Hematopoietic multipotent progenitor cell treated with erythropoietin and hydrocortisone succinate and interleukin-3 and kit ligand, for 4 days (in vitro differentiated cells): ENCODE measurements around the gene PUM2.

Experiments used
- DNase-seq: peaks from one replicate; pipeline ENCODE4 v3.0.0-alpha.2; 2015

PUM2 gene

DNA sequence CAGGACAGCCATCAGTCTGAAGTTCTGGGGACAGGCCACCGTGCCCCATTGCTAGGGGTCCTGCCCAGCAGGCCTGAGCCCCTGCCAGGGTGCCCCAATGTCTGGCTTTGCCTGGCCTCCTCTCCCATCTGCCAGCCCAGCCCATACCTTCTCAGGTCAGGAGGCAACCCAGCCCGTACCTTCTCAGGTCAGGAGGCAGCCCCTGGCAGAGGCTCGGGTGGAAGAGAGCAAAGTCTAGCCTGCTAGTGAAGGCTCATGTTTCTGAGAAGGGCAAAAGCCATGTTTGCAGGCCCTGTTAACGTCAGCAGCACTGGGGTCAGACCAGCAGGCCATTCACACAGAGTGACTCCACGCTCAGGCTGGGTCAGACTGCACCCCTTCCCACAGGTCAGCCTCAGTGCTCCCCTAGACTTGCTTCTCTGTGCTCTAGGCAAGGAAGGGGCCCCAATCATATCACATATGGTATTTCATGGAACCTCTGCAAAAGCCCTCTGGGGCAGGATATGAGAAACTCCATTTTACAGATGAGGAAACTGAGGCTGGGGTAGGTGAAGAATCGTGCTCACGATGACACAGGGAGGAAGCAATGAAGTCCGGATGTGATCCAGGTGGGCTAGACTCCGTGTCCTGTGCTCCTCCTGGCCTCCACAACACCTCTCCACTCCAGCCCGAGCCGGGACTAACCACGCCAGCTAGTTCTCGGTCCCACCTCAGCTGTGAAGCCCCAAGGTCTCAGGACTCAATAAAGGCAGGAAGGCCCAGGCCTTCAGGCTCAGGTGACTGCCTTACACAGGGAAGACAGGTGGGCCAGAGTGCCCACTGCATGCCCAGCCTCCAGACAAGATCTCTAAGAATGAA is 135.2 kb downstream of the PUM2 start:
- no peak for DNase-seq

DNA sequence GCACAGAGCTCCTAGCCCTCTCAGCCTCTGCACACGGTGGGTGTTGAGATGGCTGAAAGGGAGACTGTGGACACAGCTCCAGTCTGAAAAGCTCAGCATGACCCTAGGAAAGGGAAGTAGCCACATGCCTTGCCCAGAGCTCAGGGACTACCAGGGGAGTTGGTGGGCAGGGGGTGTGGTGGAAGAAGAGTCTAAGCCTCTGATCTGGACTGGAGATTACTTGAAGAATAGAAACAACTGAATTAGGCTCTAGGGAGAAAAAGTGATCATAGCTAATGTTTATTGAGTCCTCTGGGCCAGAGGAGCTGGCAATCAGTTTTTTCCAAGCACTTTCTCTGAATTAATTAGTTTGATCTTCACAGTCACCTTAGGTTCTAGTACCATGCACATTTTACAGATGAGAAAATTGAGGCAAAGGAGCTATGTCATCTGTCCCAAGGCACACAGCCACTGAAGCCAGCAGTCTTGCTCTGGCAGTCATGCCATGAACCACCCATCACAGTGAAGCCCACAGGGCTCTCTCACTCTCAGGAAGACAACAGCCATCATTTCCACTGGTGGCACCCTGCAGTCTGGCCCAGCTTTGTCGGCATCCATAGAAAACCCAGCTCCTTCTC is 136.0 kb downstream of the PUM2 start:
- DNase-seq: peak; percentile 25

DNA sequence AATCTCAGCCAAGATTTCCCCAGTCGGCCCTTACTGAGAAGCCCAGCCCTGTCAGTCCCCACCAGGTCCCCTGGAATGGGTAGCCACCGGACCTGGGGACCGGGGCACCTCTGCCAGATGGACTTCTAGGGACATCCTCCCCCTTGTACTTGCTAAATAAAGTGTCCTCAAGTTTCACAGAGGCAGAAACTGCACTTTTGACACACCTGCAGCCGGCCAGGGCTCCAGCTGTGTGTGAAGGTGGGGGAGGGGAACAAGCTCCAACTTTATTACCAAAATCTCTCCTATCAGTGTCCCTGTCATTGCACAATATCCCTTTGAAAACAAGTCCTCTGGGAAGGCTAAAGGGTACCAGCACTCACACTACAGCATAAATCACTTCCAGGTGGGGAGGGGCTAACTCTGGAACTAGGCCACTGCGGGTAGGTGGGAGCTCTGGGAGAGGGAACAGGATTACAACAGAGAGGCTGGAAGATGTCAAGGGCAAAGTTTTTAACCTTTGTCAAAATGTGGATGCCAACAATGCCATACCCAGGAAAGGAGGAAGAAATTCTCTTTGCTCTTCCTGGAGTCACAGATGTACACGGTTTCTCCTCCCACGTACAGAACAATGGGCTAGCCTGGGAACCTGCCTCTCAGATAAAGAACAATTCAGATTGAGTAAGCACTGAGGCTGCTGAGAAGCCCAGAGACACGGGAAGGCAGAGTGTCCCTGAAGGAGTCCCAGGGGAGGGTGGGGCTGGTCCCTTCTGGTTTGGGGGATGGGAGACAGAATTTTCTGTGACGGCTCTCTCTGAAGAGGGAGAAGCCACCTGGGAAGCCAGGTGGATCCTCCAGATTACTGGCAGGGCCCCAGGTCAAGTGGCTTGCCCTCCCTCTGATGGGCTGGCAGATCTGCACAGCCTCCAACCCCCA is 136.7 kb downstream of the PUM2 start:
- DNase-seq: no peak

DNA sequence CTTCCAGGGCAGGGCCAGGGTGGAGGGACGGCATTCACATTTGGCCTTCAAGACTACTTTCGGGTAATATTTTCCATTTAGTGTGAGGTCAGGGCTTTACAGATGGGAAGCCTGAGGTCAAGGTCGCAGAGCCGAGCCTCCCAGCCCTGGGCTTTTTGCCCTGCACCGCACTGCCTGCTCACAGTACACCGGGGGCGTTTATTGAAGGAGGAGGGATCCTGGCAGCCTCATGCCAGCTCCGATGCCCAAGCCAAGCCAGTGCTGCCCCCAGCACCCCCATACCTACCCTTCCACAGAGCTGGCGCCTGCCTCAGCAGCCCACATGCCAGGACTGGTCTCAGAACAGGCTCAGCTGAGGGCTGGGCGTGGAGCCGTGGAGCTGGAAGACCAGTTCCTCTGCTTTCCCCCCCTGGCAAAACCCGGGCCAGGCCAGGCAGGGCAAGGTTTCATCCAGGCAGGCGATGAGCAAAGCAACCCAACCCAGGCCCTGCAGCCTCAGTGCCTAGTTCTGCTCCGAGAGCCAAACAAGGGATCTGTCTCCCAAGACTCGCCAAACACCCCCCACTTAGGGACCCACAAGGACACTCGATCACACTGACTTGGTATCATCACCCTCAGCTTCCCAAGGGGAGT is 137.7 kb downstream of the PUM2 start:
- DNase-seq: no peak

DNA sequence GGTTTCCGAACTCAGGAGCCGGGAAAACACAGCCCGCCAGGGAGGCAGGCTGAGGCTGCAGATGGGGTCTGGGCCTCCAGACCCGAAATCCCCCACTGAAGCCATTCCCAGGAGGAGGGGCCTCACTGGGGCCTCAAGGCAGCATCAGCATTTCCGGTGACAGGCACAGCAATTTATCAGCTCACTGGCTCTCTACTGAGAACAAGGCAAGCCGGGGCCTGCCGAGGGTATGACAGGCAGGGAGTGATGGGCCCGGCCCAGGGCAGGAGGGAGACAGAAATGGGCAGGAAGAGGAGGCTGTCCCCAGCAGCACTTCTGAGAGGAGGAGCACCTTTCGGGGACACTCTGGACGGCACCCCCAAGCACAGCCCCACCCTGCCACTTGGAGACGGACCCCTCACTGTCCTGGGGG is 138.2 kb downstream of the PUM2 start:
- peak; percentile 23 for DNase-seq

DNA sequence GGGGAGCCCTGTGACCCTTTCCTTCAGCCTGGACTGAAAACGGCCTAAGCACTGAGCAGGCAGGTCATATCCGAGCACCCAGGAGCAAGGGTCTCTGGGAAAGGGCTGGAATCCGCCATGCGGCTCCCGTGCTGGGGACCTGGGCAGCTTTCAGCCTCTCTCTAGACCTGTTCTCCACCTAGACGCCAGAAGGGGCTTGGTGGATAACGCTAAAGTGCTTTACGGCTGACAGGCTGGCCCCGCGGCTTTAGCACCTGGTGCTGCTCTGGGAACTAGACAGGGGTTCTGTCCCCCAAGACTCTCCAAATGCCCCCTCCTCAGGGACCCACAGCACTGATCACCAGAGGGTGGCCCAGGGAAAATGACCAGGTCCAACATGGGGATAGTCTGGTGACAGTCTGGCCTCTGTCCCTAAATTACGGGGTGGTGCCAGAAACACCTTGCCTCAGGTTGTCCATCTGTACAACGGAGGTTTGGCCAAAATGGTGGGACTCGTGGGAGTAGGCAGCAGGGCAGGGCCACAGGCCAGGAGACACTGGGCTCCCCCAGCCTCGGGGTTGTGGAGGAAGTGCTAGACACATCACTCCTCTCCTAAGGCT is 138.7 kb downstream of the PUM2 start:
- no peak for DNase-seq

DNA sequence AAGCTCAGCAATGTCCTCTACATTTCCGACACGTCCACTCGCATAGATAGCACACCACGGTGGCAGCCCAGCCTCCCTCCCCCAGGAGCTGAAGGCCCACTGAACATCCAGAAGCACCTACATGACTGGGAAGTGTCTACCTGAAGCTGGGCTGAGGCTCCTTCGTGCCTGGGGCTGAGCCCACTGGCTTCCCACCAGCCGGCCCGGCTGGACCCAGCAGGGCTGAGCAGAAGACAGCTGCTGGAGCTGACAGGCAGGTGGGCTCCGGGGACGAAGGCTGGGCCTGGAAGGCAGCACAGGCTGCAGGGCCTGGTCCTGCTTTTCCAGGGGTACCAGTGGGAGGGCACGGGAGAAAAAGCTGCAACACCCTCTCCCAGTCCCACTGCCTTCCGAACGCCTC is 139.2 kb downstream of the PUM2 start:
- DNase-seq: no peak

DNA sequence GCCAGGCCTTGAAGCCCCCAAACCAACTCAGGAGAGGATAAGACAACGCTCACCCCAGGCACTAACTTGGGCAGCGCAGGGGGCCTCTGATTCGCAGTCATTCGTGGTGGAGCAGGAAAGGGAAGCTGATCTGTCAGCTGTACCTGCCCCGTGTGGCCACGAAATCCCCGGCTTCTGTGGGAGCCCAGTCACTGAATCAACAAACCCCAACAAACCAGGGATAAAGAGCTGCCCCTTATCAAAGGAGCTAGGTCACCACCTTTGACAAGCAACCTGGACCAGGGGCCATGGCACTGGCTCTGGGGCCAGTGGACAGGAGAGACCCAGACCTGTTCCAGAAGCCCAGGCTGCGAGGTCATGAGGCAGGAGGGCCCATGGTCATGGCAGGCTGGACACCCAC is 140.2 kb downstream of the PUM2 start:
- DNase-seq: no peak

DNA sequence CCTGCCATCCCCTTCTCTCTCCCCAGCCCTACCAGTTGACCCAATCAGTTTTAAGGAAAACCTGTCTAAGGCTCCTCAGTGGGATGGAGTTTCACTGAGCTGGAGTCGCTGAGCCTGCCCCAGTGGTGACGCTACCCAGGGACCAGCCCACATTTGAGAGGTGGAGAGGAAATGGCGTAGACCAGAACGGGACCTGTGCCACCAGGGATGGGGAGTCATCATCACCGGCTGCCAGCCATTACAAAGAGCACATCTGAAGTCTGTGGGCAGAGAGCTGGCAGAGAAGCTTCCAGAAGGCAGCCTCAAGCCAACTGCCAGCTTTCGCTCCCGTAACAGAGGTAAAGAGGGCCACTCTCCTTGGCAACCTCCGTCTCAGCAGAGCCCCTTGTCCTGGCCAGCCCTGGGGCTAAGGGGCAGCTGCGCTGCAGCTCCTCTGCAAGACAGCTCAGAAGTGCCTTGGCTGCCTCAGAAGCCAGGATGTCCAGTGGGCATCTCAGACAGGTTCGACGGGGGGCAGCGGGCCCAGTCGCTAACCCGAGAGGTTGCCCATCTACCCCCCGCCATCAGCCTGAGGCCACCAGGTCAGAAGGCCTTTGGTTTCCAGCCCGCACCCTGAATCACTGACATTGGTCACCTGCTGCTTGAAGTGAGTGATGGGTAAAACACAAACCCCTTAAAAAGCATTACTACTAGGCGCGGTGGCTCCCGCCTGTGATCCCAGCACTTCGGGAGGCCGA is 141.1 kb downstream of the PUM2 start:
- DNase-seq: no peak

DNA sequence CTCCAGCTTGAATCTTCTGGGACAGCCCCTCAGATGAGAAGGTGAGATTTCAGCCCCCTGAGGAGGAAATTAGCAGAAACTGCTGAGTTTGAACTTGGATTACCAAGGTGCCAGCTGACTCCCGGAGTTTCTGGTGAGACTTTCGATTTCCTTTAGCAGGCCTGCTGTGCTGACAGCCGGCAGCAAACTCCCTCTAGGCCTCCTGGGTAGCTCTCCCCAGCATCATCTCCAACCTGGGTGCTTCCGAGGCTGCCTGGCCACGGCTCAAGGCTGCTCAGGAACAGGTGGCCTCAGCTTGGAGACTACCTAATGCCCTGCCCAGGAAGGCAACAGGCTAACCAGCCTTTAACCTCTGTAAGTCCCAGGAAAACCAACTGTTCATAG is 142.2 kb downstream of the PUM2 start:
- no peak for DNase-seq

DNA sequence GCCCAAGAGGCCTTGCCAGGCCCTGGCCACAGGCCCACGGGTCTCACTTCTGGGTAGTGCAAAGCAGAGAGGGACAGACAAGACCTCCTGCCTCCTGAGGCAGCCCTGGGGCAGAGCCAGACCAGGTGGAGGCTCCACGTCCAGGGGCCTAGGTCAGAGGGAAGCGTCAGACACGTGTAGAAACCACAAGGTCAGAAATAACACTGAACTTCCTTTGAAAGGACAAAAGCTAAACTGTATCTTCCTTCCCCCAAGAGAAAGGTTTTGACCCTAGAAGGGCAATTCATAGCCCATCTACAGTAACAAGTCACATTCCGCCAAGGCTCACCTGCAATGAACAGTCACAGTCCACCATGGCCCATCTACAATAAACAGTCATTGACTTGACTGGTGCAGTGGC is 143.6 kb downstream of the PUM2 start:
- no peak for DNase-seq

DNA sequence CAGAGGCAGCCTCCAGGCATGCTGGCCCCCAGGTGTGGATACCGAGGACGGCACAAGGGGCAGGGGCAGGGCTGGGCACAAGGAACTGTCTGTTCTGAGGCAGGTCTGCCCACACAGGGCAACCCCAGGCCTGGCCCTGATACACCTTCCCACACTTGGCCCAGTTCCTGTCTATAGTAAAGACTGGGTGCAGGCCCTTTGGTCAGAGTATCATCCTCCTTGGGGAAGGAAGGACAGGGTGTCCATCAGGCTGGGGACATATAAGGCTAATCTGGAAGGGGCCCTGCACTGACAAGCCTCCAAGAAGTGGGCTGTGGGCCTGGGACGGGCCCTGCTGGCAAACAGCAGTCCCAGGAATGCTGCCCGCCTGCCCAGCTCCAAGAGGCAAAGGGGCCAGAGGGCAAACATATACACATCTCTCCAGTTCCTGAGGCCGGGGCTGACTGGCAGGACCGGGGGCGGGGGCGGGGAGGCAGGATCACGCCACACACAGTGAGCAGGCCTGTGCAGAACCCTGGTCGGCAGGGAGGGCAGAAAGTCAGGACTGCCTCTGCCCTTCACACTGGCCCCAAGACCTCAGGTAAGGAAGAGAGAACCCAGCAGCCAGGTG is 144.6 kb downstream of the PUM2 start:
- DNase-seq: no peak

DNA sequence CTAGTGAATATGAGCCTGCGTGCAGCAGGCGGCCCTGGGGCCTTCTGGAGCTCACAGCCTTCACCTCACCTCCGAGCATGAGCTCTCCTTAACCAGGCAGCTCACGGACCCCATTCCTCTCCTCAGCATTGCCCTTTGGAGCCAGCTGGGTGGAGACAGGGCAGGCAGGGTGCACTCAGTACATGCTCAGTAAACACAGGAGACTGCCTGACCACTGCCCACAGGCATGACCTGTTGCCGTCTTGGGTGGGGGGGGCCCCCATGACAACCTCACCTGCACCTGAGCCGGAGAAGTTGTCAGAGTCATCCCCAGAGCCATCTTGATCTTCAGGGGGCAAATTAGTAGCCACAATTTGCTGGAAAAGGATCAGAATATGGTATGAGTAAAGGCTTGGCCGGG is 145.6 kb downstream of the PUM2 start:
- no peak for DNase-seq

DNA sequence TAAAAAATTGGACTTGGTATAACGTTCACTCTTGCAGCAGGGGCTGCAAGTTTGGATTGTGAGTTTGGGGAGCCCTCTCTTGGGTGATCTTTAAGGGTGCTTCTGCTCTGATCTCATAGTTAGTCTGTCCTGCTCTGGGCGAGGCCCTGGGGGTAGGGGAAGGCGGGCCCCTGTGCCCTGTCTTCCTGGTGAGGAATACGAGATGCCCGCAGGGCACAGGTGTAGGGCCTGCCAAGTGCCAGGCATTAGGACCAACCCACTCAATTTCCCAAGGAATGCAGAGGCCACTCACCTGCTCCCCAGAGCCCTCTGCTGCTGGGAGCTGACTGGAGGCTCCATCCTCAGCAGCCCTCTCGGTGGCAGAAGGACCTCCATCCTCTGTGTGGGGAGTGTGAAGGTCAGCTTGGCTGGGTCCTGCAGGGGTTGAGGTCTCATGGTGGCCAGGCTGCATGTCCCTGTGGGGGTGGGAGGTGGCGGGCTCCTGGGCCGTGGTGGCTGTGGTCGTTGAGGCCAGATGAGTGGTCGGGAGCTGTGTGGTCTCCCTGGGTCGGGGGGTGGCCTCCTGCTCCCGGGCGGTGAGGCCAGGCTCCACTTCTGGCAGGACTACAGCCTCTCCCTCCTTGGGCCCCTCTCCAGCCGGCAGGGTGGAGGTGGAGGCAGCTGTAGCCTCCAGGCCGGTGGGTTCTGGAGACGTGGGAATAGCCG is 147.0 kb downstream of the PUM2 start:
- no peak for DNase-seq

DNA sequence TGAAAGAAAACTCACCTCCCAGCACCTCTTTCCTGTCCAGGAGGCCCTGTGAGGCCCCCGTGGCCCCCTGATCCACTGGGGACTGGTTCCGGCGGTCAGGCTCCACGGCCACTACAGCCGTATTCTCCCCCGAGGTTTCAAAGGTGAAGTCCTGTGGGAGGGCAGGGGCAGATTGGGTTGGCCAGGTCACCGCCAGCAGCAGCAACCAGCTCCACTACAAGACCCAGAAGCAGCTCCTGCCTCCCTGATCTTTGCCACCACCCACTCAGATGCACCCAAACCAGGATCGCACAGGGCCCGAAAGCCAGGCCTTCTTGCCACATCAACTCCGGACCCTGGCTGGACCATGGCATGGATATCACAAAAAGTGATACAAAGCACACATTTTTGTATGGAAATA is 147.6 kb downstream of the PUM2 start:
- no peak for DNase-seq

DNA sequence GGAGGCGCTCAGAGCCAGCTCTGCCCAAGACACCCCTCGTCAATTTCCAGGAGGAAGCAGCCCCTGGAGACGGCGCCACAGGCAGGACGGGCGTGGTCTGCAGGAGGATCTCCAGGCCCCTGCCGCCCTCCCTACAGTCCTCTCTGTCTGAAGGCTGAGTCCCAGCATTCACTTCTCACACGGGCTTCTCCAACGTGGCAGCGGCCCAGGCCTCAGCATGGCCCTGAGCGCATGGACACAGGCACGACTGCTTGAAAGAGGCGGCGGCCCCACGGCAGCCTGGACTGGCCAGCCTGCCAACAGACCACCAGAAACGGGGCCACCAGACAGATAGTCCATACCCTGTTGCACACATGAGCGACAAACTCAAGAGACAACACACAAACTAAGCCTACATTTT is 149.0 kb downstream of the PUM2 start:
- no peak for DNase-seq

DNA sequence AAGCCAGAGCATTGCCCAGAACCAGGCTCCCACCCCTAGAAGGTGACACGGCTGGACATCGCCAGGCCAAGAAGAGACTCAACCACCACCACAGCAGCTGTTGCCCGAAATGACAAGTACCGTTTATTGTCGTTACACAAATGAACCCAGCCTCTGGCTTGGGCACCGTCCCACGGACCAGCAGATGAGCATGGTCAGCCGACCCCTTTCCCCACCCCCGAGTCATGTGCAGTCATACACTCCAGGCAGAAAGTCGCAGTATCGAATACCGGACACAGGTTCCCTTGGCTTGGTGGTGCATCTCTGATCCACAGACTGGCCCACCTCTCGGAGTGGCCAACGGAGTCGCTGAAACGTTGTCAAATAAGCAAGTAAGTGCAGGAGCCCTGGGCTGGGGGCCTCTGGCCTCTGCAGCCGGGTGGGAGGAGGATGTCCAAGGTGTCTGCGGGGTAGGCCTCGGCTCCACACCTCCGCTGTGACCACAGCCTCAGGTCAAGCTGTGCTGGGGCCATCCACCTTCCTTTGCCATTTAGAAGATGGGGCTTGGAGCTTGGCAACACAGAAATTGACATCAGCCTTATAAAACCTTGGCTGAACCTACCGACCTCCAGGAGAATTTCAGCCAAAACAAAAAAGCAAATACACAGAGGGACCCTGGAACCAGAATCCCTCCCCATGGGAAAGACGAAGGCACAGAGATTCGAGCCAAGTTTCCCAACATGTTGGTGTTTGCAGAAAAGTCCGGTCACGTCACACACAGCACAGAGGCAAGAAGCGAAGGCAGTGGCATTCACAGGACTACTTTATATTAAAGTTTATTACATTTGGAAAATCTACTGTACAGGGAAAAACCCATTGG is 149.7 kb downstream of the PUM2 start:
- DNase-seq: no peak

DNA sequence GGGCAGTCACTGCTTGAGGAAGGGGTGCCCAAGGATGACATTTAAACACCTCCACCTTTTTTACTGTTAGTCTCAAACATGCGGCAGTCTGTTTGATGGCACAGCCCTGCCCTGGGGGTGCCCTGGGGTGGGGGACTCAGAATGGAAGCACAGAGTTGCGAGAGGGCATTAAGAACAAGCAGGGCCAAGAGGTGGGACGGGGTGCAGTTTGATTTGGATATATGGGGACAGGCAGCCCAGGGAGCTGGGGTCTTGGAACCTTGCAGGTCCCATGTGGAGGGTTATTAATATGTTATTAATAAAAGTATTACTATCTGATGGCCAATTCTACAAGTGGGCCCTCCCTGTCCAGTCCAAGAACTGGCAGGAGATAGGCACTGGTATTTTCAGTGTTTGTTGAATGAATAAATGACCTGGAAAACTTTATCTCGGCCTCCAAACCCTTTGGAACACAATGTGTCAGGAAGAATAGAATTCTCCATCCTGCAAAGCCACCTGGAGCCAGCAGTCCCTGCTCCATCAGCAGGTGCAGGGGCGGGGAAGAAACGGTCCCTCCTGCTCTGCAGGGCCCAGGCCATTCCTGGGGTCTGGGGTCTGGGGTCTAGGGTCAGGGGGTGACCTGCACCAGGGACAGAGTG is 150.9 kb downstream of the PUM2 start:
- no peak for DNase-seq
